ENCODE results near the gene TRAPPC12. TPM values are rescaled to one million over a fixed set of nuclear protein-coding genes. Genes with fewer than 3 reads are reported as not detected.
"Not testable (repeated sequence)": the region's sequence is repeated elsewhere in the genome, so short reads cannot be mapped to it uniquely, and the experiment has no call there.

The TRAPPC12 gene
- total RNA-seq, 1 donor from 2014 or later, result 94.8 TPM

DNA sequence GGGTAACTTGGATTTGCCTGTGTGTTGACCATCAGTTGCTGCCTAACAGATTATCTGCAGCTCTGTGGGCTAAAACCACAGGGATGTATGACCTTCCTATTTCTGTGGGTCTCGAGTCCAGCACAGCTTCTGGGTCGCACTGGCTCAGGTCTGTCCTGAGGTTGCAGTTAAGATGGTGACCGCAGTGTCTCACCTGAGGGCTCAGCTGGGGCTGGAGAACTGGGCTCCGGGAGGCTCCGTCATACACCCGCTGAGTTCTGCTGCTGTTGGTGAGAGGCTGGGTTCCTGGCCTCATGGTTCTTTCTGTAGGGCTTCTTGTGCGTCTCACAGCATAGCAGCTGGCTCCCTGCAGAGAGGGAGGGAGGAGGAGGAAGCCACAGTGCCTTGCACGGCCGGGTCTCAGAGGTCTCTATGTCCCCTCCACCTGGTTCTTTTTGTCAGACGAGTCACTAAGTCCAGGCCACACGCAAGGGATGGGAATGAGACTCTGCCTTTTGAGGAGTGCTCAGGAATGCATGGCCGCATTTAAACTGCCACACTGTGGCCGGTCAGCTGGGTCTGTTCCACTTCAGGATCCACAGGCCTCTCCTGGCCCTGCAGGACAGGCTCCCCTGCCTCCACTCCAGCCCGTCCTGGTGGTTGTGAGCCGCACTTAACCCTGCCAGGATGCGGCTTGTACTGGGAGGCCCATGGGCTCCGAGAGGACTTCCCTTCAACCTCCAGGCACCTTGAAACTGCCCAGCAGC, 72.6 kb downstream of the TRAPPC12 start:
- TF ChIP-seq POLR2AphosphoS5 (IDR thresholded peaks at IDR 0.05; ENCODE audit: insufficient read depth in 1 of 2, low read depth in 1 of 2) (no peak), POLR2A (IDR thresholded peaks at IDR 0.05) (no peak)
- TF ChIP-seq, protein P1, sequence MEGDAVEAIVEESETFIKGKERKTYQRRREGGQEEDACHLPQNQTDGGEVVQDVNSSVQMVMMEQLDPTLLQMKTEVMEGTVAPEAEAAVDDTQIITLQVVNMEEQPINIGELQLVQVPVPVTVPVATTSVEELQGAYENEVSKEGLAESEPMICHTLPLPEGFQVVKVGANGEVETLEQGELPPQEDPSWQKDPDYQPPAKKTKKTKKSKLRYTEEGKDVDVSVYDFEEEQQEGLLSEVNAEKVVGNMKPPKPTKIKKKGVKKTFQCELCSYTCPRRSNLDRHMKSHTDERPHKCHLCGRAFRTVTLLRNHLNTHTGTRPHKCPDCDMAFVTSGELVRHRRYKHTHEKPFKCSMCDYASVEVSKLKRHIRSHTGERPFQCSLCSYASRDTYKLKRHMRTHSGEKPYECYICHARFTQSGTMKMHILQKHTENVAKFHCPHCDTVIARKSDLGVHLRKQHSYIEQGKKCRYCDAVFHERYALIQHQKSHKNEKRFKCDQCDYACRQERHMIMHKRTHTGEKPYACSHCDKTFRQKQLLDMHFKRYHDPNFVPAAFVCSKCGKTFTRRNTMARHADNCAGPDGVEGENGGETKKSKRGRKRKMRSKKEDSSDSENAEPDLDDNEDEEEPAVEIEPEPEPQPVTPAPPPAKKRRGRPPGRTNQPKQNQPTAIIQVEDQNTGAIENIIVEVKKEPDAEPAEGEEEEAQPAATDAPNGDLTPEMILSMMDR (IDR thresholded peaks at IDR 0.05), result no peak
- Histone ChIP-seq H3K27me3 (no peaks in the 10 kb centered on the region), H3K4me3 (no peak overlapping the region), H3K4me1 (peaks cover 4% of the 10 kb centered on the region), H3K27ac (no peak overlapping the region), H3K9me3 (no peaks in the 10 kb centered on the region), H3K36me3 (peaks cover 0 to 22% of the 10 kb centered on the region in 2 donors)
- intact Hi-C loops (cut with DNase I), result no loop called here
- DNase-seq (ENCODE audit: extremely low spot score in 2 of 2), result no peak

DNA sequence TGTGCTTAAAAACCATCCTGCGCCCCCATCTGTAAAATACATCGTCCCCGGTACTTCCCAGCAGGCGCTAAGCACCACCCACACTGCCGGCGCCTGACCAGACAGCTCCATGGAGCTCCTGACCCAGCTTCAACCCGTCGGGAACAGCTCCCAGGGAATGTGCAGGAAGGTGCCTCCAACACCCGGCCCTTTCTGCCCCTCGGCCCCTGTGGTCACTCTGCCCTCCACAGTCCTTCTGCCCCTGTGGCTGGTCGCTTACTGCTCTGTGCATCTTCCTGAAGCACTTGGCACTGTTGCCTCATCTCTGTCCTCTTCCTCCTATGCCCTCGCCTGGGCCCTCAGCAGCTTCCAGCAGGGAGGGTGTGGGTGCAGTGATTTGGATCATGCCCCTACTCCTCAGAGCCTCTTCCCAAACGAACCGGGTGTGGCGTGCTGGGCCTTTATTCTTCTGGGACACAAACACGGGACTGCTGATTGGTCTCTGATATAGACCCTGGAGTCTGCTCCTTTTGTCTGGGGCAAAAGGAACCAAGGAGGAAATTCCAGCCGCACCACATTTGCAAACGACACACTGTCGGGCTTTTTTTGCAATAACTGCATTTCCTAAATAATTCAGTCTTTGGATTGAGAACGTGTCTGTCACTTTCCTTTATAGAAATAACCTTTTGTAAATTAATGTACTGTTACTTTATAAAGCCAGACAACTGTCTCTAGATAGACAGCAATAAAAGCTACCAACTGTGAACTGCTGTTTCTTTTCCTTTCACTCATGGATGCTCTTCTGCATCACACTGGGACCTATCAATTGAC, 73.9 kb downstream of the TRAPPC12 start:
- H3K27ac ChIP-seq, result no peak overlapping the region
- intact Hi-C loops (cut with DNase I), result no loop called here
- H3K4me3 ChIP-seq, result no peak overlapping the region
- H3K4me1 ChIP-seq, result no peaks in the 10 kb centered on the region
- H3K9me3 ChIP-seq, result no peaks in the 10 kb centered on the region
- no peaks in the 10 kb centered on the region for H3K27me3 ChIP-seq
- H3K36me3 ChIP-seq, result peaks cover 0 to 26% of the 10 kb centered on the region in 2 donors
- TF ChIP-seq, protein P1 (IDR thresholded peaks at IDR 0.05), result no peak
- TF ChIP-seq POLR2AphosphoS5 (IDR thresholded peaks at IDR 0.05; ENCODE audit: insufficient read depth in 1 of 2, low read depth in 1 of 2) (no peak), POLR2A (IDR thresholded peaks at IDR 0.05) (no peak)
- peak in 1 of 2 donors; percentile 54 for DNase-seq (ENCODE audit: extremely low spot score in 2 of 2)

DNA sequence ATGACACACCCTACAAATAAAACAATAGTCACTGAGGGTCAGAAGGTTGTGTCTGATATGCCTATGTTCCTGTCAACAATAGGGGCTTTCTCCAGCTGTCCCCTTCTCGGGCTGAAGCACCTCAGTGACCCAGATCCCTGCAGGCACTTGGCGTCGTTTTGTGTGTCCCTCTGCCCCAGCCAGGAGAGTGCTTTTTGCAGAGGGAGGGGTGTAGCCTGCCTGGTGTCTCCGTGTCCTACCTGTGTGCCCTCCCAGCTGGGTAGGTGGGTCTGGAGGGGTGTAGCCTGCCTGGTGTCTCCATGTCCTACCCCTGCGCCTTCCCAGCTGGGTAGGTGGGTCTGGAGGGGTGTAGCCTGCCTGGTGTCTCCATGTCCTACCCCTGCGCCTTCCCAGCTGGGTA, 74.5 kb downstream of the TRAPPC12 start:
- peaks cover 0 to 33% of the 10 kb centered on the region in 2 donors for H3K36me3 ChIP-seq

DNA sequence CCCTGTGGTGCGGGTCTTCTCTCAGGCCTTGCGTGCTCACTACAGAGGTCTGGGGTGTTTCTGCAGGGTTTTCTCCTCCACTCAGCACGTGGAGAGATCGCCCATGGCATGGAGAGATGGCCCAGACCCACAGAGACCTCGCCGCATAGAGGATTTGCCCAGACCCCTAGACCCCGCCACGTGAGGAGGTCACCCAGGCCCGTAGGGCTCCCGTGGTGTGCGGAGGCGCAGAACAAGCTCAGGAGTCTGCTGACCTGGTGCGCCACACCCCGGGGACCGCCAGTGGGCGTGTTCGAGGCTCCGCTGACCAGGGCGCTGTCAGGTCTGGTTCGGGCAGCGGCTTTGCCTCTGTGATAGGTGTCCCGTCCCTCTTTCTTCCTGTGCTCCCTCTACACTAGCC, 75.3 kb downstream of the TRAPPC12 start:
- no peaks in the 10 kb centered on the region for H3K9me3 ChIP-seq
- TF ChIP-seq POLR2A (IDR thresholded peaks at IDR 0.05) (no peak), POLR2AphosphoS5 (IDR thresholded peaks at IDR 0.05; ENCODE audit: insufficient read depth in 1 of 2, low read depth in 1 of 2) (no peak)
- TF ChIP-seq, protein P1 (IDR thresholded peaks at IDR 0.05), result no peak
- no peak for DNase-seq (ENCODE audit: extremely low spot score in 2 of 2)
- no peaks in the 10 kb centered on the region for H3K4me1 ChIP-seq
- peaks cover 0 to 34% of the 10 kb centered on the region in 2 donors for H3K36me3 ChIP-seq
- intact Hi-C loops (cut with DNase I), result no loop called here
- no peak overlapping the region for H3K27ac ChIP-seq
- no peak overlapping the region for H3K4me3 ChIP-seq
- no peaks in the 10 kb centered on the region for H3K27me3 ChIP-seq

More for the DNA sequence above, 74.5 kb downstream of the TRAPPC12 start:
- H3K9me3 ChIP-seq; H3K27me3 ChIP-seq; DNase-seq (ENCODE audit: extremely low spot score in 2 of 2); H3K4me3 ChIP-seq; intact Hi-C loops (cut with DNase I); H3K27ac ChIP-seq; H3K4me1 ChIP-seq: not testable (repeated sequence)

DNA sequence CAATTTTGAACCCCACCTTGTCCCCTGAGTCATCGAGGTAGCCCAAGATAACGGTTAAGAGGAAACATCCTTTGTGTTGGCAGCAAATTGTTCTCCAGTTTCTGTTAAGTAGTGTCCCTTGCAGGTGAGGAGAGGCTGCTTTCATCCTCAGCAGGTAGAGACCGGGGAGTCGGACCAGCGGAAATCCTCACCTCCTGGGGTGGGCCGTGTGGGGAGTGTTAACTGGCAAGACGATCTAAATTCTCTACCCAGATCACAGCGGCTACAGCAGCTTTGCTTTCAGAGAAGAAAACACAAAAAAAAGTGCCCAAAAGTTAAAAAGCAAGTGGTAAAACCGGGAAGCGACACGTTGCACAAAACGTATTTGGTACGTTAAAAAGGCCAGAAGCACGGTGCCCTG, 76.6 kb downstream of the TRAPPC12 start:
- Histone ChIP-seq H3K9me3 (no peaks in the 10 kb centered on the region), H3K4me1 (no peaks in the 10 kb centered on the region), H3K4me3 (no peak overlapping the region), H3K27ac (no peak overlapping the region), H3K27me3 (no peaks in the 10 kb centered on the region), H3K36me3 (peaks cover 0 to 36% of the 10 kb centered on the region in 2 donors)
- TF ChIP-seq POLR2AphosphoS5 (IDR thresholded peaks at IDR 0.05; ENCODE audit: insufficient read depth in 1 of 2, low read depth in 1 of 2) (no peak), POLR2A (IDR thresholded peaks at IDR 0.05) (no peak)
- TF ChIP-seq, protein P1 (IDR thresholded peaks at IDR 0.05), result no peak
- DNase-seq (ENCODE audit: extremely low spot score in 2 of 2), result no peak
- intact Hi-C loops (cut with DNase I), result no loop called here

Measured in vagina (tissue), 2 donors.